Esophagus muscularis mucosa (tissue), 4 donors: ENCODE results near the gene LRP2BP.

Source experiments
- EP300 ChIP-seq: sonication (generic); formaldehyde crosslinking; IDR thresholded peaks from one replicate; pipeline ENCODE4 v1.6.1; 2017; ENCODE audit warnings: antibody characterized with exemption
- POLR2A ChIP-seq: fragments of 450-650 bp; IDR thresholded peaks from one replicate; pipeline ENCODE4 v1.6.1; 2017; ENCODE audit warnings: antibody characterized with exemption, moderate library complexity, mild to moderate bottlenecking, low read depth
- TF ChIP-seq, protein P1 (sequence below), 3 experiments: fragments of 200-600 bp in 2 of 3; fragments of 450-650 bp in 1 of 3; sonication (generic) in 2 of 3; IDR thresholded peaks; one replicate each; pipeline ENCODE4 v1.5.1; 2017 to 2019; ENCODE audit warnings: antibody characterized with exemption in 3 of 3, mild to moderate bottlenecking in 2 of 3, moderate library complexity in 1 of 3

DNA sequence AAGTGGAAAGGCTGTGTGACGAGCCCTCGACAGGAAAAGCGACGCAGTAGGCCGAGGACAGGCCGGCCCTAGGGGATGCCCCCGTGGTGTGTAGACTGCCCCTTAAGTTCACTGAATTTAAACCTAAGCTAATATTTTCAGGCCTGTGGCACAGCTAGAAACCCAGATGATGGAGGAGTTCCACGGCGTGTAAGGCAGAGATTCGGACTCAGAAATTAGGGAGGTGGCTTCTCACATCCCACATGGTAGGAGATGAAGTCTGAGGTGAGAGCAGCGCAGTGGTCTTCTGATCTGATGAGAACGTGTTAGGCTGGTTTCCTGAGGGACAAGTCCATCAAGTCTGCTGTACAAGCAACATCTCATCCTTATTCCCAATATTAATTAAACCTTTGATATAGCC lies 7.8 kb downstream of the LRP2BP start:
- TF ChIP-seq, protein P1, sequence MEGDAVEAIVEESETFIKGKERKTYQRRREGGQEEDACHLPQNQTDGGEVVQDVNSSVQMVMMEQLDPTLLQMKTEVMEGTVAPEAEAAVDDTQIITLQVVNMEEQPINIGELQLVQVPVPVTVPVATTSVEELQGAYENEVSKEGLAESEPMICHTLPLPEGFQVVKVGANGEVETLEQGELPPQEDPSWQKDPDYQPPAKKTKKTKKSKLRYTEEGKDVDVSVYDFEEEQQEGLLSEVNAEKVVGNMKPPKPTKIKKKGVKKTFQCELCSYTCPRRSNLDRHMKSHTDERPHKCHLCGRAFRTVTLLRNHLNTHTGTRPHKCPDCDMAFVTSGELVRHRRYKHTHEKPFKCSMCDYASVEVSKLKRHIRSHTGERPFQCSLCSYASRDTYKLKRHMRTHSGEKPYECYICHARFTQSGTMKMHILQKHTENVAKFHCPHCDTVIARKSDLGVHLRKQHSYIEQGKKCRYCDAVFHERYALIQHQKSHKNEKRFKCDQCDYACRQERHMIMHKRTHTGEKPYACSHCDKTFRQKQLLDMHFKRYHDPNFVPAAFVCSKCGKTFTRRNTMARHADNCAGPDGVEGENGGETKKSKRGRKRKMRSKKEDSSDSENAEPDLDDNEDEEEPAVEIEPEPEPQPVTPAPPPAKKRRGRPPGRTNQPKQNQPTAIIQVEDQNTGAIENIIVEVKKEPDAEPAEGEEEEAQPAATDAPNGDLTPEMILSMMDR (IDR thresholded peaks at IDR 0.05), result no peak
- TF ChIP-seq POLR2A (no peak), EP300 (no peak)
